ENCODE results near the gene SCFD1. TPM values are rescaled to one million over a fixed set of nuclear protein-coding genes. Genes with fewer than 3 reads are reported as not detected.
"Not testable (repeated sequence)": the region's sequence is repeated elsewhere in the genome, so short reads cannot be mapped to it uniquely, and the experiment has no call there.

SCFD1 gene
- total RNA-seq, 4 donors from 2014 or later = 93.4 to 148 (median 106) TPM

DNA sequence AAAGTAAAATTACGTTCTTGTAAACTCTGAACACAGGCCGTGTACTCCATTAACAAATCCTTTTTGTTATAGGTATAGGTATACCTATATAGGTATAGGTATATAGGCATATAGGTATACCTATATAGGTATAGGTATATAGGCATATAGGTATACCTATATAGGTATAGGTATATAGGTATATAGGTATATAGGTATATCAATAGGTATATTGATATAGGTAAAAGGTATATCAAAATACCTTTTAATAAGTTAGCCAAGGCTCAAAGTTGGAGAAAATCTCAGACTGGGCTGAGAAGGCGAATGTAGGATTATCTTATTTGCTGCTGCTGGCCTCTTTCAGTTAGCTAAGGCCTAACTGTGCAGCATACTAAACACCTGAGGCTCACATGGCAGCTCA is 3.4 kb downstream of the SCFD1 start:
- H3K27ac ChIP-seq = no peak overlapping the region
- no peaks in the 10 kb centered on the region for H3K9me3 ChIP-seq
- no peak for DNase-seq
- H3K36me3 ChIP-seq = peaks cover 0 to 2% of the 10 kb centered on the region in 2 donors
- H3K4me3 ChIP-seq (replicated peaks in 1 of 3) = no peak overlapping the region
- no peaks in the 10 kb centered on the region for H3K27me3 ChIP-seq
- H3K4me1 ChIP-seq = peaks cover 13 to 22% of the 10 kb centered on the region in 2 donors
- TF ChIP-seq, protein P1, sequence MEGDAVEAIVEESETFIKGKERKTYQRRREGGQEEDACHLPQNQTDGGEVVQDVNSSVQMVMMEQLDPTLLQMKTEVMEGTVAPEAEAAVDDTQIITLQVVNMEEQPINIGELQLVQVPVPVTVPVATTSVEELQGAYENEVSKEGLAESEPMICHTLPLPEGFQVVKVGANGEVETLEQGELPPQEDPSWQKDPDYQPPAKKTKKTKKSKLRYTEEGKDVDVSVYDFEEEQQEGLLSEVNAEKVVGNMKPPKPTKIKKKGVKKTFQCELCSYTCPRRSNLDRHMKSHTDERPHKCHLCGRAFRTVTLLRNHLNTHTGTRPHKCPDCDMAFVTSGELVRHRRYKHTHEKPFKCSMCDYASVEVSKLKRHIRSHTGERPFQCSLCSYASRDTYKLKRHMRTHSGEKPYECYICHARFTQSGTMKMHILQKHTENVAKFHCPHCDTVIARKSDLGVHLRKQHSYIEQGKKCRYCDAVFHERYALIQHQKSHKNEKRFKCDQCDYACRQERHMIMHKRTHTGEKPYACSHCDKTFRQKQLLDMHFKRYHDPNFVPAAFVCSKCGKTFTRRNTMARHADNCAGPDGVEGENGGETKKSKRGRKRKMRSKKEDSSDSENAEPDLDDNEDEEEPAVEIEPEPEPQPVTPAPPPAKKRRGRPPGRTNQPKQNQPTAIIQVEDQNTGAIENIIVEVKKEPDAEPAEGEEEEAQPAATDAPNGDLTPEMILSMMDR (IDR thresholded peaks at IDR 0.05) = no peak
- no peak for TF ChIP-seq POLR2A (IDR thresholded peaks at IDR 0.05)
- intact Hi-C loops (cut with DNase I) = no loop called here
- 94 to 98% methylated on average over 3 of the region's 3 CpGs for WGBS, 2 donors

DNA sequence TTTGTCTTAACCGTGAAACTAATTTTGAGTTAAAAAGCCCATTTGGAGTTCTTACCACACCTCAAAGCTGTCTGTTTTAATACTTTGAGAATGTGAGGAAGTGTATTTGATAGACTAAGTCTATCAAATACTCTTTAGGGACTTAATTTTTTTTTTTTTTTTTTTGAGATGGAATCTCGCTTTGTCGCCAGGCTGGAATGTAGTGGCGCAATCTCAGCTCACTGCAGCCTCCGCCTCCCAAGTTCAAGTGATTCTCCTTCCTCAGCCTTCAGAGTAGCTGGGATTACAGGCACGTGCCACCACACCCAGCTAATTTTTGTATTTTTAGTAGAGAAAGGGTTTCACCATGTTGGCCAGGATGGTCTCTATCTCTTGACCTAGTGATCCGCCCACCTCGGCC is 7.3 kb downstream of the SCFD1 start:
- H3K9me3 ChIP-seq; H3K4me3 ChIP-seq (replicated peaks in 1 of 3); H3K27me3 ChIP-seq; H3K4me1 ChIP-seq; DNase-seq; H3K27ac ChIP-seq; intact Hi-C loops (cut with DNase I): not testable (repeated sequence)
- H3K36me3 ChIP-seq = peaks cover 8 to 15% of the 10 kb centered on the region in 2 donors
- 92 to 98% methylated on average over 8 of the region's 8 CpGs for WGBS, 2 donors

DNA sequence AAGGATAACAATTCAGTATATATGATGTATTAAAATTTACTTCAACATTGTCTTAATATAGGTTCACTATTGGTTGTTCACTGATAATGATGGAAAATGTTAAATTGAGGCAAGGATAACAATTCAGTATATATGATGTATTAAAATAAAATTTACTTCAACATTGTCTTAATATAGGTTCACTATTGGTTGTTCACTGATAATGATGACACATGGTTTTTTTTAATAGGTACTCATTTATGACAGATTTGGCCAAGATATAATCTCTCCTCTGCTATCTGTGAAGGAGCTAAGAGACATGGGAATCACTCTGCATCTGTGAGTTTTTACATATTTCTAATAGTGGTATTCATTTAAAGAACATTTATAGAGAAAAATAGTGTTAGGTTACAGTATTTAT is 8.1 kb downstream of the SCFD1 start:
- Histone ChIP-seq H3K4me1 (peaks cover 0 to 6% of the 10 kb centered on the region in 2 donors), H3K4me3 (replicated peaks in 1 of 3) (no peak overlapping the region), H3K27me3 (no peaks in the 10 kb centered on the region), H3K27ac (no peak overlapping the region), H3K36me3 (peaks cover 11 to 21% of the 10 kb centered on the region in 2 donors), H3K9me3 (no peaks in the 10 kb centered on the region)
- DNase-seq = no peak
- intact Hi-C loops (cut with DNase I) = no loop called here
- TF ChIP-seq POLR2A (IDR thresholded peaks at IDR 0.05) = no peak
- TF ChIP-seq, protein P1 (IDR thresholded peaks at IDR 0.05) = no peak

DNA sequence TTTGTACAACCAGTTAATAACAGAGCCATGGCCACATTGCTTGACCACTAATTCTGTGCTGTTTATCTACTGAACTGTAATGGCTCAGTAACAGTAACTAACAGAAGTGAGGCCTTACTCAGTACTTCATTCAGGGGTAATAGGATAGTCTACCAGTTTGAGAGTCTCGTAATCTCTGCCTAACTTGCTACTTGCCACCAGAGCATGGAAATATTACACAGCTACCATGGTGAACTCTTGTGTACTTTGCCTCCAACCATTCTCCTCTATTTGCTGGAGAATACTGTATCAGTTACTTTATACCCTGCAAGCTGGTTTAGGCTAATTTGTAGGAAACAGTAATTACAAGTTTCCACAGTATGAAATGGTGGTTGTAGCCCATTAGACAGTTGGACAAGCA is 10.6 kb downstream of the SCFD1 start:
- no peaks in the 10 kb centered on the region for H3K4me1 ChIP-seq
- H3K4me3 ChIP-seq (replicated peaks in 1 of 3) = no peak overlapping the region
- no peak overlapping the region for H3K27ac ChIP-seq
- no peaks in the 10 kb centered on the region for H3K27me3 ChIP-seq
- intact Hi-C loops (cut with DNase I) = no loop called here
- H3K9me3 ChIP-seq = no peaks in the 10 kb centered on the region
- no peak for TF ChIP-seq POLR2A (IDR thresholded peaks at IDR 0.05)
- TF ChIP-seq, protein P1 (IDR thresholded peaks at IDR 0.05) = no peak
- WGBS, 2 donors = 93 to 95% methylated on average over 1 of the region's 1 CpG
- DNase-seq = no peak
- peaks cover 11 to 23% of the 10 kb centered on the region in 2 donors for H3K36me3 ChIP-seq

DNA sequence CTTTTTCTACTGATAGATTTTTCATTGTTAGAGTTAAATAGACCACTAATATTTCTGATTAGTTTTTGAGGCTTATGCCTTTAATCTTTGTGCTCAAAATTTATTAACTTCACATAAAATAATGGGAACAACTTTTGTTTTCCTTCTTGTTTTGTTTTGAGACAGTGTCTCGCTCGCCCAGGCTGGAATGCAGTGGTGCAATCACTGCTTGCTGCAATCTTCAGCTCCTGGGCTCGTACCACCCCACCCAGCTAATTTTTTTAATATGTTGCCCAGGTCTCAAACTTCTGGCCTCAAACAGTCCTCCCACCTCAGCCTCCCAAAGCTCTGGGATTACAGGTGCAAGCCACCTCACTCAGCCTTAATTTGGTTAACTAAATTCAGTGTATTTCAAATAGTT is 16.8 kb downstream of the SCFD1 start:
- DNase-seq = no peak
- H3K4me1 ChIP-seq = no peaks in the 10 kb centered on the region
- intact Hi-C loops (cut with DNase I) = no loop called here
- TF ChIP-seq, protein P1 (IDR thresholded peaks at IDR 0.05) = no peak
- TF ChIP-seq POLR2A (IDR thresholded peaks at IDR 0.05) = no peak
- H3K4me3 ChIP-seq (replicated peaks in 1 of 3) = no peak overlapping the region
- H3K27me3 ChIP-seq = no peaks in the 10 kb centered on the region
- H3K27ac ChIP-seq = no peak overlapping the region
- H3K9me3 ChIP-seq = no peaks in the 10 kb centered on the region
- WGBS, 2 donors = 92 to 96% methylated on average over 3 of the region's 3 CpGs
- H3K36me3 ChIP-seq = peaks cover 10 to 18% of the 10 kb centered on the region in 2 donors

DNA sequence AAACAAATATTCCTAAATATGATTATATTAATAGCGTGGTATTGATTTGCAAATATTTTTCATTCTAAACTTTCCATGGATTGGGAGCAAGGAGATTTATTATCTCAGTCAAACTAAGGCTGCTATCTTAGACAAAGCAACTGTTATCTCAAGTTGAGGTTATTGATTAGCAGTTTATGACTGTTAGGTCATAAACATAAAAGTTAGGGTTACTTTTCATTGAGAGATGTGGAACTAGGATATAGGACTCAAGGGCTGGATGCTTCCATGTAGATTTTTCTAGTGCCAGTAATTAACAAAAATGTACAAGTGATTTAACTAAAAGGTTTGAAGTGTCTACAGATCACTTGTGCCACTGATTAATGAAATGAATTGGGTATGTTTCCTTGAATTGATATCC is 19.1 kb downstream of the SCFD1 start:
- no peaks in the 10 kb centered on the region for H3K27me3 ChIP-seq
- peaks cover 7 to 18% of the 10 kb centered on the region in 2 donors for H3K36me3 ChIP-seq
- intact Hi-C loops (cut with DNase I) = no loop called here
- no peaks in the 10 kb centered on the region for H3K9me3 ChIP-seq
- H3K27ac ChIP-seq = no peak overlapping the region
- no peaks in the 10 kb centered on the region for H3K4me1 ChIP-seq
- no peak overlapping the region for H3K4me3 ChIP-seq (replicated peaks in 1 of 3)
- DNase-seq = no peak
- TF ChIP-seq, protein P1 (IDR thresholded peaks at IDR 0.05) = no peak
- no peak for TF ChIP-seq POLR2A (IDR thresholded peaks at IDR 0.05)
- WGBS, 2 donors = 96 to 100% methylated on average over 1 of the region's 1 CpG

DNA sequence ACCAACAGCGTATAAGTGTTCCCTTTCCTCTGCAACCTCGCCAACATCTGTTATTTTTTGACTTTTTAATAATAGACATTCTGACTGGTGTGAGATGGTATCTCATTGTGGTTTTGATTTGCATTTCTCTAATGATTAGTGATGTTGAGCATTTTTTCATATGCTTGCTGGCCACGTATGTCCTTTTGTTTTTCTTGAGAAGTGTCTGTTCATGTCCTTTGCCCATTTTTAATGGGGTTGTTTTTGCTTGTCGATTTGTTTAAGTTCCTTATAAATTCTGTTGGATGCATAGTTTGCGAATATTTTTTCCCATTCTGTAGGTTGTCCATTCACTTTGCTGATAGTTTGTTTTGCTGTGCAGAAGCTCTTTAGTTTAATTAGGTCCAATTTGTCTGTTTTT is 22.3 kb downstream of the SCFD1 start:
- H3K9me3 ChIP-seq; H3K4me3 ChIP-seq (replicated peaks in 1 of 3); H3K27me3 ChIP-seq; H3K27ac ChIP-seq; H3K4me1 ChIP-seq; intact Hi-C loops (cut with DNase I); DNase-seq: not testable (repeated sequence)
- 97 to 98% methylated on average over 5 of the region's 5 CpGs for WGBS, 2 donors
- peaks cover under 1 to 15% of the 10 kb centered on the region in 2 donors for H3K36me3 ChIP-seq
